GM12878 (cell line): ENCODE data around the gene OIT3.
"Not testable (repeated sequence)": the region's sequence is repeated elsewhere in the genome, so short reads cannot be mapped to it uniquely, and the experiment has no call there.

ENCODE experiments used
- TF ChIP-seq, protein P1 (sequence below), 3 experiments: IDR thresholded peaks in 2 of 3; conservative IDR thresholded peaks in 1 of 3; 2 replicates each; pipeline ENCODE4 v1.5.1; 2011; ENCODE audit warnings: low read depth in 3 of 3, low read length in 3 of 3, mild to moderate bottlenecking in 3 of 3, control low read depth in 2 of 3, moderate library complexity in 2 of 3, inconsistent platforms in 1 of 3, mixed read lengths in 1 of 3; ENCODE audit not compliant: control insufficient read depth in 2 of 3, insufficient read depth in 1 of 3; ENCODE audit errors: extremely low read depth in 1 of 3
- TF ChIP-seq, protein P2 (sequence below): IDR thresholded peaks from 2 replicates; pipeline ENCODE4 v1.6.1; 2012; ENCODE audit warnings: low read depth, low read length, improper control_type of control experiment

DNA sequence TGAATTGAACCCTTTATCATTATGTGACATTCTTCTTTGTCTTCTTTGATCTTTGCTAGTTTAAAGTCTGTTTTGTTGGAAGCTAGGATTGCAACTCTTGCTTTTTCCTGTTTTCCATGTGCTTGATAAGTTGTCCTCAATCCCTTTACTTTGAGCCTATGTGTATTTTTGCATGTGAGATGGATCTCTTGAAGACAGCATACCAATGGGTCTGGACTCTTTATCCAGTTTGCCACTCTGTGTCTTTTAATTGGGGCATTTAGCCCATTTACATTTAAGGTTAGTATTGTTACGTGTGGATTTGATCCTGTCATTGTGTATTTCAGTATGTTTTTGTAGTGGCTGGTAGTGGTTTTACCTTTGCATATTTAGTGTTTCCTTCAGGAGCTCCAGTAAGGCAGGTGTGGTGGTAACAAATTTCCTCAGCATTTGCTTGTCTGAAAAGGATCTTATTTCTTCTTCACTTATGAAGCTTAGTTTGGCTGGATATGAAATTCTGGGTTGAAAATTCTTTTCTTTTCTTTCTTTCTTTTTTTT lies 27.7 kb downstream of the OIT3 start:
- TF ChIP-seq, protein P1, sequence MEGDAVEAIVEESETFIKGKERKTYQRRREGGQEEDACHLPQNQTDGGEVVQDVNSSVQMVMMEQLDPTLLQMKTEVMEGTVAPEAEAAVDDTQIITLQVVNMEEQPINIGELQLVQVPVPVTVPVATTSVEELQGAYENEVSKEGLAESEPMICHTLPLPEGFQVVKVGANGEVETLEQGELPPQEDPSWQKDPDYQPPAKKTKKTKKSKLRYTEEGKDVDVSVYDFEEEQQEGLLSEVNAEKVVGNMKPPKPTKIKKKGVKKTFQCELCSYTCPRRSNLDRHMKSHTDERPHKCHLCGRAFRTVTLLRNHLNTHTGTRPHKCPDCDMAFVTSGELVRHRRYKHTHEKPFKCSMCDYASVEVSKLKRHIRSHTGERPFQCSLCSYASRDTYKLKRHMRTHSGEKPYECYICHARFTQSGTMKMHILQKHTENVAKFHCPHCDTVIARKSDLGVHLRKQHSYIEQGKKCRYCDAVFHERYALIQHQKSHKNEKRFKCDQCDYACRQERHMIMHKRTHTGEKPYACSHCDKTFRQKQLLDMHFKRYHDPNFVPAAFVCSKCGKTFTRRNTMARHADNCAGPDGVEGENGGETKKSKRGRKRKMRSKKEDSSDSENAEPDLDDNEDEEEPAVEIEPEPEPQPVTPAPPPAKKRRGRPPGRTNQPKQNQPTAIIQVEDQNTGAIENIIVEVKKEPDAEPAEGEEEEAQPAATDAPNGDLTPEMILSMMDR (IDR thresholded peaks at IDR 0.05 in 2 of 3, conservative IDR thresholded peaks at IDR 0.05 in 1 of 3; ENCODE audit: control insufficient read depth in 2 of 3, extremely low read depth in 1 of 3, insufficient read depth in 1 of 3, low read depth in 3 of 3, low read length in 3 of 3) = not testable (repeated sequence)
- TF ChIP-seq, protein P2, sequence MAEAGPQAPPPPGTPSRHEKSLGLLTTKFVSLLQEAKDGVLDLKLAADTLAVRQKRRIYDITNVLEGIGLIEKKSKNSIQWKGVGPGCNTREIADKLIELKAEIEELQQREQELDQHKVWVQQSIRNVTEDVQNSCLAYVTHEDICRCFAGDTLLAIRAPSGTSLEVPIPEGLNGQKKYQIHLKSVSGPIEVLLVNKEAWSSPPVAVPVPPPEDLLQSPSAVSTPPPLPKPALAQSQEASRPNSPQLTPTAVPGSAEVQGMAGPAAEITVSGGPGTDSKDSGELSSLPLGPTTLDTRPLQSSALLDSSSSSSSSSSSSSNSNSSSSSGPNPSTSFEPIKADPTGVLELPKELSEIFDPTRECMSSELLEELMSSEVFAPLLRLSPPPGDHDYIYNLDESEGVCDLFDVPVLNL = not testable (repeated sequence)
